ENCODE data around the gene CYP4B1.
A peak's percentile ranks its signal among the peaks of the same experiment; 100 is the strongest.

CYP4B1 gene

GRCh38 chr1:46807046-46807972 is 8.5 kb downstream of the CYP4B1 start:
- peak; percentile 1 for DNase-seq (ENCODE audit: low spot score)
- in situ Hi-C loops (cut with MboI; ENCODE audit: low sequenced_read_pairs, unreplicated experiment) = no loop called here
- no peak for TF ChIP-seq CTCF (IDR thresholded peaks at IDR 0.05; ENCODE audit: borderline replicate concordance, control extremely low read depth, extremely low read depth, insufficient read depth, missing control alignments)

GRCh38 chr1:46809071-46809470 is 10.2 kb downstream of the CYP4B1 start:
- TF ChIP-seq CTCF (IDR thresholded peaks at IDR 0.05; ENCODE audit: borderline replicate concordance, control extremely low read depth, extremely low read depth, insufficient read depth, missing control alignments) = no peak
- DNase-seq (ENCODE audit: low spot score) = no peak
- in situ Hi-C loops (cut with MboI; ENCODE audit: low sequenced_read_pairs, unreplicated experiment) = no loop called here

GRCh38 chr1:46809904-46810303 is 11.1 kb downstream of the CYP4B1 start:
- DNase-seq (ENCODE audit: low spot score) = no peak
- no peak for TF ChIP-seq CTCF (IDR thresholded peaks at IDR 0.05; ENCODE audit: borderline replicate concordance, control extremely low read depth, extremely low read depth, insufficient read depth, missing control alignments)
- in situ Hi-C loops (cut with MboI; ENCODE audit: low sequenced_read_pairs, unreplicated experiment) = no loop called here

- no peak for TF ChIP-seq CTCF (IDR thresholded peaks at IDR 0.05; ENCODE audit: borderline replicate concordance, control extremely low read depth, extremely low read depth, insufficient read depth, missing control alignments)
- DNase-seq (ENCODE audit: low spot score) = no peak
- in situ Hi-C loops (cut with MboI; ENCODE audit: low sequenced_read_pairs, unreplicated experiment) = no loop called here
Observed at GRCh38 chr1:46810596-46810995, 11.8 kb downstream of the CYP4B1 start.

GRCh38 chr1:46811053-46811452 is 12.2 kb downstream of the CYP4B1 start:
- no peak for DNase-seq (ENCODE audit: low spot score)
- TF ChIP-seq CTCF (IDR thresholded peaks at IDR 0.05; ENCODE audit: borderline replicate concordance, control extremely low read depth, extremely low read depth, insufficient read depth, missing control alignments) = no peak
- in situ Hi-C loops (cut with MboI; ENCODE audit: low sequenced_read_pairs, unreplicated experiment) = no loop called here

- no peak for DNase-seq (ENCODE audit: low spot score)
- no peak for TF ChIP-seq CTCF (IDR thresholded peaks at IDR 0.05; ENCODE audit: borderline replicate concordance, control extremely low read depth, extremely low read depth, insufficient read depth, missing control alignments)
- in situ Hi-C loops (cut with MboI; ENCODE audit: low sequenced_read_pairs, unreplicated experiment) = no loop called here
Observed at GRCh38 chr1:46812065-46812963, 13.5 kb downstream of the CYP4B1 start.
